GM21447 (cell line): Measurements from ENCODE around the gene CTF1.

Experiments
- ATAC-seq: cut with Tn5 transposase; IDR thresholded peaks from one replicate; pipeline ENCODE4 v1.9.1; 2021; ENCODE audit not compliant: unreplicated experiment

The CTF1 gene

DNA sequence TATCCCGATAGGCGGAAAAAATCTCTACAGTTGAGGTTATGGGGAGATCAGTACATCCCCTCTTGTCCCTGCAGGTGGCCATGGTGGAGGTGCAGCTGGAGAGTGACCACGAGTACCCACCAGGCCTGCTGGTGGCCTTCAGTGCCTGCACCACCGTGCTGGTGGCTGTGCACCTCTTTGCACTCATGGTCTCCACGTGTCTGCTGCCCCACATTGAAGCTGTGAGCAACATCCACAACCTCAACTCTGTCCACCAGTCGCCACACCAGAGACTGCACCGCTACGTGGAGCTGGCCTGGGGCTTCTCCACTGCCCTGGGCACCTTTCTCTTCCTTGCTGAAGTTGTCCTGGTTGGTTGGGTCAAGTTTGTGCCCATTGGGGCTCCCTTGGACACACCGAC lies 56.7 kb downstream of the CTF1 start:
- no peak for ATAC-seq
